Nephron (organoid): Measurements from ENCODE around the gene VPS13C.

Experiments
- H3K27ac Mint-ChIP-seq, 3 experiments: 2 replicates each; pipeline ENCODE4 v1.8.0; 2020; ENCODE audit warnings: mixed read lengths in 3 of 3, mild to moderate bottlenecking in 2 of 3, moderate library complexity in 1 of 3
- H3K27me3 Mint-ChIP-seq: 2 replicates; pipeline ENCODE4 v1.8.0; 2021; ENCODE audit warnings: low read depth, mild to moderate bottlenecking, moderate library complexity, mixed read lengths
- H3K36me3 Mint-ChIP-seq: 2 replicates; pipeline ENCODE4 v1.8.0; 2020; ENCODE audit warnings: low read depth, mixed read lengths
- H3K4me1 Mint-ChIP-seq: 2 replicates; pipeline ENCODE4 v1.8.0; 2020; ENCODE audit warnings: mixed read lengths
- H3K4me3 Mint-ChIP-seq, 3 experiments: 2 replicates each; pipeline ENCODE4 v1.8.0; 2020; ENCODE audit warnings: mild to moderate bottlenecking in 3 of 3, mixed read lengths in 3 of 3, moderate library complexity in 2 of 3
- H3K9me3 Mint-ChIP-seq: 2 replicates; pipeline ENCODE4 v1.8.0; 2020; ENCODE audit warnings: mixed read lengths
- CTCF ChIP-seq, 3 experiments: fragments of 200-600 bp; sonication (generic); IDR thresholded peaks; one replicate each; pipeline ENCODE4 v1.5.0; 2021; ENCODE audit warnings: antibody characterized with exemption in 3 of 3; ENCODE audit not compliant: unreplicated experiment in 3 of 3

Gene VPS13C

GRCh38 chr15:61888074-61888780 lies 172.0 kb downstream of the VPS13C start:
- Mint-ChIP-seq H3K9me3 (peaks cover 12% of the 10 kb centered on the region), H3K27ac (no peak overlapping the region), H3K36me3 (peaks cover 54% of the 10 kb centered on the region), H3K4me3 (no peak overlapping the region), H3K27me3 (no peaks in the 10 kb centered on the region), H3K4me1 (no peaks in the 10 kb centered on the region)
- no peak for TF ChIP-seq CTCF (IDR thresholded peaks at IDR 0.05; ENCODE audit: unreplicated experiment in 3 of 3)

GRCh38 chr15:61880084-61880483 lies 180.2 kb downstream of the VPS13C start:
- peak overlapping the region in 2 of 3 experiments; percentile 12 to 53 for H3K27ac Mint-ChIP-seq
- H3K4me3 Mint-ChIP-seq, result no peak overlapping the region
- H3K4me1 Mint-ChIP-seq, result no peaks in the 10 kb centered on the region

GRCh38 chr15:61879219-61879618 lies 181.0 kb downstream of the VPS13C start:
- Mint-ChIP-seq H3K4me1 (no peaks in the 10 kb centered on the region), H3K9me3 (no peaks in the 10 kb centered on the region), H3K27ac (peak overlapping the region in 2 of 3 experiments; percentile 11 to 53), H3K36me3 (no peaks in the 10 kb centered on the region), H3K4me3 (no peak overlapping the region), H3K27me3 (no peaks in the 10 kb centered on the region)
- TF ChIP-seq CTCF (IDR thresholded peaks at IDR 0.05; ENCODE audit: unreplicated experiment in 3 of 3), result no peak

More at GRCh38 chr15:61880084-61880483, 180.2 kb downstream of the VPS13C start:
- no peaks in the 10 kb centered on the region for H3K9me3 Mint-ChIP-seq
- no peaks in the 10 kb centered on the region for H3K27me3 Mint-ChIP-seq
- no peak for TF ChIP-seq CTCF (IDR thresholded peaks at IDR 0.05; ENCODE audit: unreplicated experiment in 3 of 3)
- no peaks in the 10 kb centered on the region for H3K36me3 Mint-ChIP-seq

- Mint-ChIP-seq H3K27ac (no peak overlapping the region), H3K9me3 (no peaks in the 10 kb centered on the region), H3K36me3 (peaks cover 24% of the 10 kb centered on the region), H3K27me3 (no peaks in the 10 kb centered on the region), H3K4me3 (no peak overlapping the region), H3K4me1 (no peaks in the 10 kb centered on the region)
- TF ChIP-seq CTCF (IDR thresholded peaks at IDR 0.05; ENCODE audit: unreplicated experiment in 3 of 3), result peak; percentile 55 to 67 (median 56)
Measured at GRCh38 chr15:61871926-61872522, 188.2 kb downstream of the VPS13C start.

- no peak for TF ChIP-seq CTCF (IDR thresholded peaks at IDR 0.05; ENCODE audit: unreplicated experiment in 3 of 3)
- H3K4me3 Mint-ChIP-seq, result no peak overlapping the region
- H3K36me3 Mint-ChIP-seq, result peaks cover 24% of the 10 kb centered on the region
- H3K27ac Mint-ChIP-seq, result no peak overlapping the region
- no peaks in the 10 kb centered on the region for H3K4me1 Mint-ChIP-seq
- no peaks in the 10 kb centered on the region for H3K9me3 Mint-ChIP-seq
- H3K27me3 Mint-ChIP-seq, result no peaks in the 10 kb centered on the region
Measured at GRCh38 chr15:61869656-61870055, 190.6 kb downstream of the VPS13C start.

GRCh38 chr15:61861962-61862361 lies 198.3 kb downstream of the VPS13C start:
- no peaks in the 10 kb centered on the region for H3K27me3 Mint-ChIP-seq
- no peaks in the 10 kb centered on the region for H3K9me3 Mint-ChIP-seq

More at GRCh38 chr15:61861962-61862361, 198.3 kb downstream of the VPS13C start:
- H3K27ac Mint-ChIP-seq, result no peak overlapping the region
- no peaks in the 10 kb centered on the region for H3K36me3 Mint-ChIP-seq
- TF ChIP-seq CTCF (IDR thresholded peaks at IDR 0.05; ENCODE audit: unreplicated experiment in 3 of 3), result no peak
- H3K4me1 Mint-ChIP-seq, result no peaks in the 10 kb centered on the region
- H3K4me3 Mint-ChIP-seq, result no peak overlapping the region
